Kidney (tissue), 14 donors: ENCODE results near the gene TPSB2. TPM values are rescaled to one million over a fixed set of nuclear protein-coding genes. Genes with fewer than 3 reads are reported as not detected.
A peak's percentile ranks its signal among the peaks of the same experiment; 100 is the strongest.

Experiments
- DNase-seq, 5 donors: peaks; one replicate each; pipeline ENCODE4 v3.0.0-alpha.2; 2013 to 2020
- FAIRE-seq: peaks from 2 replicates; lab custom pipeline; 2012; peaks lifted over from hg19 to GRCh38; lab: Jason Lieb, UNC
- H3K27ac ChIP-seq, 2 donors: one replicate each; pipeline ENCODE4 v1.7.0; 2013; ENCODE audit warnings: low read depth in 2 of 2, low read length in 2 of 2, inconsistent platforms in 1 of 2
- H3K27me3 ChIP-seq: one replicate; pipeline ENCODE4 v1.7.1; 2013; ENCODE audit warnings: low read length, inconsistent platforms; ENCODE audit not compliant: control insufficient read depth, insufficient read depth
- H3K36me3 ChIP-seq, 3 donors: one replicate each; pipeline versions ENCODE4 v1.7.0 to v1.7.1; 2013; ENCODE audit warnings: low read length in 3 of 3, control low read depth in 1 of 3, inconsistent platforms in 1 of 3; ENCODE audit not compliant: insufficient read depth in 3 of 3, control insufficient read depth in 2 of 3
- H3K4me1 ChIP-seq, 3 donors: one replicate each; pipeline versions ENCODE4 v1.7.0 to v1.7.1; 2013; ENCODE audit warnings: low read length in 3 of 3, inconsistent platforms in 1 of 3, low read depth in 1 of 3; ENCODE audit not compliant: control insufficient read depth in 2 of 3, insufficient read depth in 2 of 3
- H3K4me3 ChIP-seq, 3 donors: one replicate each; pipeline versions ENCODE4 v1.7.0 to v1.8.1; 2013; ENCODE audit warnings: low read length in 3 of 3, control low read depth in 1 of 3, inconsistent platforms in 1 of 3
- H3K9ac ChIP-seq, 3 donors: one replicate each; pipeline versions ENCODE4 v1.7.0 to v1.7.1; 2013; ENCODE audit warnings: low read length in 3 of 3, control low read depth in 1 of 3, inconsistent platforms in 1 of 3
- H3K9me3 ChIP-seq, 3 donors: one replicate each; pipeline versions ENCODE4 v1.7.0 to v1.7.1; 2013; ENCODE audit warnings: low read length in 3 of 3, control low read depth in 1 of 3, inconsistent platforms in 1 of 3; ENCODE audit not compliant: control insufficient read depth in 2 of 3, insufficient read depth in 1 of 3
- intact Hi-C: fragments of 100-400 bp; cut with DNase I; formaldehyde crosslinking; loops from one replicate; pipeline ENCODE4 v1.11.1; 2022
- polyA plus RNA-seq: library from polyadenylated mRNA; stranded (reverse); fragments of 350-450 nt; fragmentation: Illumina TruSeq; extraction: RNeasy Lipid Tissue Mini Kit (QIAGEN cat#74804); gene quantifications from one replicate; pipeline ENCODE4 v1.2.3, GENCODE V29; 2014; ENCODE audit warnings: low read depth, low replicate concordance; ENCODE audit not compliant: insufficient read depth
- total RNA-seq: library from RNA; stranded (reverse); fragmentation: NEBNext Ultra II Directional; extraction: Animal tissue kit (Norgen Biotek cat#: 25700); gene quantifications from one replicate; pipeline ENCODE4 v1.2.1, GENCODE V29; 2021
- TF ChIP-seq, protein P1 (sequence below): IDR thresholded peaks from 3 replicates; pipeline ENCODE4 v1.5.1; 2012; ENCODE audit warnings: mild to moderate bottlenecking, moderate library complexity, borderline replicate concordance; ENCODE audit not compliant: insufficient read depth; ENCODE audit errors: extremely low read depth
- donor health status: control.
- donor health status: control.
- donor health status: control.
- donor health status: control.
- donor health status: control.
- donor health status: DM: yes; HTN: yes; CAD: no.
- donor health status: Normal renal cell carcinoma (clear cell type).

The TPSB2 gene
- total and polyA plus RNA-seq, 2 donors from 2014 or later: 141 TPM; not detected in 1

DNA sequence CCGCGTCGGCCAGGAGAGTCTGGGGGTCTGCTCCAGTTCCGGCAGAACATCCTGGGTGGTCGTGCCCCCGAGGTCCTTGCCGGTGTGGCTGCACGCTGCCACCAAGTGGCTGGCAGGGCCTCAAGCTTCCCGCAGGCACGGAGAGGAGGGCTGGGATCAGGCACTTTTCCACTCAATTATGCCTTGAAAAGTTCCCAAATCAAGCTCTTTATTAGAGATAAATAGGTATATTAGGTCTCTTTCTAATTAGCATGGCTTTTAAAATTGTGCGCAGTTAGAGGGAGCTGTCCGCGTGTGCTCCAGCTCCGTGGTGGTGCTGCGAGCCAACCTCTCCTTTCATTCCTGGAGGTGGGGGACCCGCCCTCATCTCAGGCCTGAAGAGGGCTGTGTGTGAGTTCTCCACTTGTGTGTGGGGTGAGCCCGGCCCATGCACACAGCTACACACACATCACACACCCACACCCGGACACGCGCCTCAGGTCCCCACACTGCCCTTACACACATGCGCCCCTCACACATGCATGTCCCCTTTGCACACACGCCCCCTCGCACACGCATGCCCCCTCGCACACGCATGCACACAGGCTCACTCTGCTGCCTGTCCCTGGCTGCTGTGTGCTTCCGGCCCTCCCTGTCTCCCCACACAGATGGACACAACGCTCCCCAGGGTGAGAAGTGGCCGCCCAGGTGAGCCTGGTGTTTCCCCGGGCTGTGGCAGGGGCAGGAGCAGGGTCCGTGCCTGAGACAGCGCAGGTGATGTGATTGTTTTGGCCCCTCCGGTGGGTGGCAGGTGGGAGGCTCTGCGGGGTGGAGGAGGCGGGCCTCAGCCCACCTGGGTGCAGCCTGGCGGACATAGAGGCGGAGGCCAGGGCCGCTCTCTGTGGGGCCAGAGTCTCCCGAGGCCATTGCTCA is 48.3 kb downstream of the TPSB2 start:
- intact Hi-C loops: no loop called here
- TF ChIP-seq, protein P1, sequence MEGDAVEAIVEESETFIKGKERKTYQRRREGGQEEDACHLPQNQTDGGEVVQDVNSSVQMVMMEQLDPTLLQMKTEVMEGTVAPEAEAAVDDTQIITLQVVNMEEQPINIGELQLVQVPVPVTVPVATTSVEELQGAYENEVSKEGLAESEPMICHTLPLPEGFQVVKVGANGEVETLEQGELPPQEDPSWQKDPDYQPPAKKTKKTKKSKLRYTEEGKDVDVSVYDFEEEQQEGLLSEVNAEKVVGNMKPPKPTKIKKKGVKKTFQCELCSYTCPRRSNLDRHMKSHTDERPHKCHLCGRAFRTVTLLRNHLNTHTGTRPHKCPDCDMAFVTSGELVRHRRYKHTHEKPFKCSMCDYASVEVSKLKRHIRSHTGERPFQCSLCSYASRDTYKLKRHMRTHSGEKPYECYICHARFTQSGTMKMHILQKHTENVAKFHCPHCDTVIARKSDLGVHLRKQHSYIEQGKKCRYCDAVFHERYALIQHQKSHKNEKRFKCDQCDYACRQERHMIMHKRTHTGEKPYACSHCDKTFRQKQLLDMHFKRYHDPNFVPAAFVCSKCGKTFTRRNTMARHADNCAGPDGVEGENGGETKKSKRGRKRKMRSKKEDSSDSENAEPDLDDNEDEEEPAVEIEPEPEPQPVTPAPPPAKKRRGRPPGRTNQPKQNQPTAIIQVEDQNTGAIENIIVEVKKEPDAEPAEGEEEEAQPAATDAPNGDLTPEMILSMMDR: no peak

DNA sequence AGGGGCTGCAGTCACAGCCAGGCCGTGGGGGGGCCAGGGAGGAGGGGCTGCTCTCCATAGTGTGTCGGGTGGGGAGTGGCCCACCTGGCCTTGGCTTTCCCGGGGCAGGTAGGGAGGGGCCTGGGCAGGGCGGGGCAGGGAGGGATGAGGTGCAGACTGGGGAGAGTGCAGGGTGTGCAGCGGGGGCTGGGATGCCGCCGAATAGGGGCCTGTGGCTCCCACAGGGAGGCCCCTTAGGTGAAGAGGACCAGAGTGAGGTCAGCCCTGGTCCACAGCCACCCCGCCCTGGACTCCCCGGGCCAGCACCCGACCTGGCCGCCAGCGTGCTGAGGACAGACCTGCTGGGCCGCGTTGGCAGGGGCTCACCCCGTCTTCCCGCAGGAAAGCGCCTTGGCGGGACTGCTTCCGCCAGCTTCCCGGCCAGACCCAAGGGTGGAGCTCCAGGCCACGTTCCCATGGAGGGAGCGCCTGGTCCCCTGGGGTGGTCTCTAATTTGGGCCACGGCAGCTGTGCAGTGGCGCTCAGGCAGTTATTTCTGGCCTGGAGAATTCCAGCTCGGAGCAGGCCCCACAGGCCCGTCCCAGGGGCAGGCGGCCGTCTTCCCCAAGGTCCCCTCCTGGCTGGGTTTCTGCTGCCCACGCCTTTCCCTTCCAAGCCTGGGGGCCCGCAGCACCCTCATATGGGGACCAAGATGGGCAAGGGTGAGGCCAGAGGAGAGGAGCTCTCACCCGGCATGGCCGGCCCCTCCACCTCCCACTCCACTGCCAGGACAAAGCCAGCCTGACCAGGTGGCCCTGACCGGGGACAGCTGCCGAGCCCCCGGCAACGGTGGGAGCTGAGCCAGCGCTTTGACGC is 49.2 kb downstream of the TPSB2 start:
- Histone ChIP-seq H3K9ac (no peak overlapping the region), H3K36me3 (no peaks in the 10 kb centered on the region), H3K4me3 (no peak overlapping the region), H3K4me1 (peaks cover 0 to 30% (median 21%) of the 10 kb centered on the region in 3 donors), H3K9me3 (no peaks in the 10 kb centered on the region), H3K27me3 (no peaks in the 10 kb centered on the region), H3K27ac (peak overlapping the region; percentile 33 to 89)
- intact Hi-C loops: no loop called here
- FAIRE-seq: no peak
- DNase-seq: peak in 2 of 5 donors; percentile 53 to 77
- TF ChIP-seq, protein P1: no peak

More for the DNA sequence above, 48.3 kb downstream of the TPSB2 start:
- no peaks in the 10 kb centered on the region for H3K27me3 ChIP-seq
- H3K9ac ChIP-seq: peak overlapping the region in 1 of 3 donors; percentile 34
- H3K27ac ChIP-seq: peak overlapping the region; percentile 89 to 90
- no peaks in the 10 kb centered on the region for H3K36me3 ChIP-seq
- DNase-seq: peak in 2 of 5 donors; percentile 59 to 60
- peaks cover 0 to 30% (median 21%) of the 10 kb centered on the region in 3 donors for H3K4me1 ChIP-seq
- no peak for FAIRE-seq
- no peaks in the 10 kb centered on the region for H3K9me3 ChIP-seq
- peak overlapping the region in 1 of 3 donors; percentile 5 for H3K4me3 ChIP-seq

Other genes with a start within 250 kb of the TPSB2 start
- gene SOX8, start 248.4 kb downstream of the TPSB2 start, total RNA-seq: 1.0 TPM
- 0.17 TPM for gene SOX8, start 248.4 kb downstream of the TPSB2 start, polyA plus RNA-seq
- gene SSTR5, start 157.4 kb downstream of the TPSB2 start, total RNA-seq: 6.7 TPM
- not detected for gene SSTR5, start 157.4 kb downstream of the TPSB2 start, polyA plus RNA-seq
- not detected for gene C1QTNF8, start 133.9 kb downstream of the TPSB2 start, total RNA-seq
- not detected for gene C1QTNF8, start 133.9 kb downstream of the TPSB2 start, polyA plus RNA-seq
- 20.6 TPM for gene CACNA1H, start 77.1 kb downstream of the TPSB2 start, total RNA-seq
- gene CACNA1H, start 77.1 kb downstream of the TPSB2 start, polyA plus RNA-seq: 6.4 TPM
- gene TPSG1, start 4.9 kb downstream of the TPSB2 start, total RNA-seq: 3.4 TPM
- 0.86 TPM for gene TPSG1, start 4.9 kb downstream of the TPSB2 start, polyA plus RNA-seq
- 156 TPM for gene TPSAB1, start 10.5 kb upstream of the TPSB2 start, total RNA-seq
- gene TPSAB1, start 10.5 kb upstream of the TPSB2 start, polyA plus RNA-seq: 1.6 TPM
- 7.9 TPM for gene TPSD1, start 25.9 kb upstream of the TPSB2 start, total RNA-seq
- not detected for gene TPSD1, start 25.9 kb upstream of the TPSB2 start, polyA plus RNA-seq
- gene UBE2I, start 79.5 kb upstream of the TPSB2 start, total RNA-seq: 97.1 TPM
- gene UBE2I, start 79.5 kb upstream of the TPSB2 start, polyA plus RNA-seq: 62.2 TPM
- gene BAIAP3, start 103.5 kb upstream of the TPSB2 start, total RNA-seq: 8.0 TPM
- gene BAIAP3, start 103.5 kb upstream of the TPSB2 start, polyA plus RNA-seq: 8.2 TPM
- 44.8 TPM for gene TSR3, start 121.7 kb upstream of the TPSB2 start, total RNA-seq
- gene TSR3, start 121.7 kb upstream of the TPSB2 start, polyA plus RNA-seq: 95.4 TPM
- gene GNPTG, start 121.7 kb upstream of the TPSB2 start, total RNA-seq: 88.7 TPM
- gene GNPTG, start 121.7 kb upstream of the TPSB2 start, polyA plus RNA-seq: 138 TPM
- 26.0 TPM for gene UNKL, start 184.5 kb upstream of the TPSB2 start, total RNA-seq
- gene UNKL, start 184.5 kb upstream of the TPSB2 start, polyA plus RNA-seq: 5.5 TPM
- gene UQCC4, start 190.6 kb upstream of the TPSB2 start, total RNA-seq: 13.8 TPM
- 27.1 TPM for gene UQCC4, start 190.6 kb upstream of the TPSB2 start, polyA plus RNA-seq
- not detected for gene PERCC1, start 200.9 kb upstream of the TPSB2 start, total RNA-seq
- gene PERCC1, start 200.9 kb upstream of the TPSB2 start, polyA plus RNA-seq: not detected
- gene CCDC154, start 214.4 kb upstream of the TPSB2 start, total RNA-seq: 2.8 TPM
- gene CCDC154, start 214.4 kb upstream of the TPSB2 start, polyA plus RNA-seq: 1.8 TPM
- 92.5 TPM for gene CLCN7, start 244.8 kb upstream of the TPSB2 start, total RNA-seq
- 38.9 TPM for gene CLCN7, start 244.8 kb upstream of the TPSB2 start, polyA plus RNA-seq